Type B pancreatic cell (in vitro differentiated cells): ENCODE measurements around the gene FTCD. TPM values are rescaled to one million over a fixed set of nuclear protein-coding genes. Genes with fewer than 3 reads are reported as not detected.

ENCODE experiments used
- DNase-seq: peaks from one replicate; pipeline ENCODE4 v3.0.0; 2021; ENCODE audit warnings: mixed read lengths; ENCODE audit not compliant: unreplicated experiment; ENCODE audit errors: extremely low spot score
- H3K27ac Mint-ChIP-seq: 2 replicates; pipeline ENCODE4 v1.8.0; 2021; ENCODE audit warnings: mild to moderate bottlenecking, mixed read lengths
- H3K27me3 Mint-ChIP-seq: 2 replicates; pipeline ENCODE4 v1.8.0; 2021; ENCODE audit warnings: mixed read lengths
- H3K36me3 Mint-ChIP-seq: 2 replicates; pipeline ENCODE4 v1.8.0; 2021; ENCODE audit warnings: mixed read lengths
- H3K4me1 Mint-ChIP-seq: one replicate; pipeline ENCODE4 v1.8.0; 2021; ENCODE audit warnings: mixed read lengths; ENCODE audit not compliant: unreplicated experiment
- H3K4me3 Mint-ChIP-seq: 2 replicates; pipeline ENCODE4 v1.8.0; 2021; ENCODE audit warnings: mild to moderate bottlenecking, mixed read lengths
- H3K9me3 Mint-ChIP-seq: 2 replicates; pipeline ENCODE4 v1.8.0; 2021; ENCODE audit warnings: mixed read lengths
- total RNA-seq: library from RNA; stranded (reverse); gene quantifications from 2 replicates; pipeline ENCODE4 v1.2.1, GENCODE V29; 2021; ENCODE audit warnings: low replicate concordance
- TF ChIP-seq, protein P1 (sequence below): fragments of 200-600 bp; sonication (generic); conservative IDR thresholded peaks from 2 replicates; pipeline ENCODE4 v1.5.0; 2021; ENCODE audit warnings: antibody characterized with exemption, mild to moderate bottlenecking

Gene FTCD
- total RNA-seq, 1 donor from 2014 or later: 26.9 TPM

DNA sequence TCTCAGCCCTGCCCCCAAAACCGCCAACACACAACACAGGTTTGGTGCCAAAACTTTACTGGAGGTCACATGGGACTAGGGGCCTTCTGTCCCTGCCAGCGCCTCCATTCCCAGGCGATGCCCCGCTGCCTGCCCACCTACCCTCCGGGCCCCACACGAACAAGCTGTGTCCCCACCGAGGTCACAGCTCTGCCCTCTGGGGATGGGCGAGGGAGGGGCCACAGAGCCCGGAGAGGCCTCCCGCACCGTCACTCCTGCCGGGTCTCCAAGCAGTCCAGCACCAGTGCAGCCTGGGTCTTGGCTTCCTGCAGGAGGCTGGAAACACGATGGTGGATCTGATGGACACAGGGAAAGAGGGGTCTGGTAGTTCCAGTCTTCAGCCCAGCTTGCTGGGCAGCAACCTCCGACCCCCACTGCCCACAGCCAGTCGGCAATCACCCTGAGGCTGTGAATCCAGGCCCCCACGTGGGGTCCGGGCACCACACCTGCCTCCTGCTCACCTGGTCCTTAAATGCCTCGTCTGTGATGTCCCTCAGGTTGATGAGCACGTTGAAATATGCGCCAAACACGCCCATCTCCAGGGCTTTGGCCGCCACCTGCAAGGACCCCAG, 18.5 kb downstream of the FTCD start:
- Mint-ChIP-seq H3K36me3 (peaks cover 6% of the 10 kb centered on the region), H3K9me3 (no peaks in the 10 kb centered on the region), H3K27me3 (peaks cover 22% of the 10 kb centered on the region), H3K4me1 (peaks cover 14% of the 10 kb centered on the region), H3K27ac (no peak overlapping the region), H3K4me3 (no peak overlapping the region)
- TF ChIP-seq, protein P1, sequence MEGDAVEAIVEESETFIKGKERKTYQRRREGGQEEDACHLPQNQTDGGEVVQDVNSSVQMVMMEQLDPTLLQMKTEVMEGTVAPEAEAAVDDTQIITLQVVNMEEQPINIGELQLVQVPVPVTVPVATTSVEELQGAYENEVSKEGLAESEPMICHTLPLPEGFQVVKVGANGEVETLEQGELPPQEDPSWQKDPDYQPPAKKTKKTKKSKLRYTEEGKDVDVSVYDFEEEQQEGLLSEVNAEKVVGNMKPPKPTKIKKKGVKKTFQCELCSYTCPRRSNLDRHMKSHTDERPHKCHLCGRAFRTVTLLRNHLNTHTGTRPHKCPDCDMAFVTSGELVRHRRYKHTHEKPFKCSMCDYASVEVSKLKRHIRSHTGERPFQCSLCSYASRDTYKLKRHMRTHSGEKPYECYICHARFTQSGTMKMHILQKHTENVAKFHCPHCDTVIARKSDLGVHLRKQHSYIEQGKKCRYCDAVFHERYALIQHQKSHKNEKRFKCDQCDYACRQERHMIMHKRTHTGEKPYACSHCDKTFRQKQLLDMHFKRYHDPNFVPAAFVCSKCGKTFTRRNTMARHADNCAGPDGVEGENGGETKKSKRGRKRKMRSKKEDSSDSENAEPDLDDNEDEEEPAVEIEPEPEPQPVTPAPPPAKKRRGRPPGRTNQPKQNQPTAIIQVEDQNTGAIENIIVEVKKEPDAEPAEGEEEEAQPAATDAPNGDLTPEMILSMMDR: no peak
- no peak for DNase-seq

GRCh38 chr21:46135782-46136395, 19.5 kb downstream of the FTCD start:
- Mint-ChIP-seq H3K27ac (peak overlapping the region; percentile 51), H3K4me1 (peaks cover 10% of the 10 kb centered on the region), H3K9me3 (no peaks in the 10 kb centered on the region), H3K36me3 (peaks cover 3% of the 10 kb centered on the region), H3K4me3 (peak overlapping the region; percentile 45), H3K27me3 (peaks cover 15% of the 10 kb centered on the region)
- TF ChIP-seq, protein P1: no peak
- no peak for DNase-seq

- no peaks in the 10 kb centered on the region for H3K9me3 Mint-ChIP-seq
- H3K4me3 Mint-ChIP-seq: no peak overlapping the region
- no peak overlapping the region for H3K27ac Mint-ChIP-seq
- no peak for DNase-seq
- peaks cover 3% of the 10 kb centered on the region for H3K27me3 Mint-ChIP-seq
- H3K4me1 Mint-ChIP-seq: peaks cover 13% of the 10 kb centered on the region
- TF ChIP-seq, protein P1: no peak
- no peaks in the 10 kb centered on the region for H3K36me3 Mint-ChIP-seq
These were observed 23.3 kb downstream of the FTCD start for GRCh38 chr21:46131838-46132651.

GRCh38 chr21:46131588-46131837, 23.9 kb downstream of the FTCD start:
- no peak for DNase-seq
- H3K9me3 Mint-ChIP-seq: no peaks in the 10 kb centered on the region
- TF ChIP-seq, protein P1: no peak
- no peak overlapping the region for H3K27ac Mint-ChIP-seq
- H3K27me3 Mint-ChIP-seq: peaks cover 3% of the 10 kb centered on the region
- no peaks in the 10 kb centered on the region for H3K36me3 Mint-ChIP-seq
- no peak overlapping the region for H3K4me3 Mint-ChIP-seq
- peaks cover 13% of the 10 kb centered on the region for H3K4me1 Mint-ChIP-seq

DNA sequence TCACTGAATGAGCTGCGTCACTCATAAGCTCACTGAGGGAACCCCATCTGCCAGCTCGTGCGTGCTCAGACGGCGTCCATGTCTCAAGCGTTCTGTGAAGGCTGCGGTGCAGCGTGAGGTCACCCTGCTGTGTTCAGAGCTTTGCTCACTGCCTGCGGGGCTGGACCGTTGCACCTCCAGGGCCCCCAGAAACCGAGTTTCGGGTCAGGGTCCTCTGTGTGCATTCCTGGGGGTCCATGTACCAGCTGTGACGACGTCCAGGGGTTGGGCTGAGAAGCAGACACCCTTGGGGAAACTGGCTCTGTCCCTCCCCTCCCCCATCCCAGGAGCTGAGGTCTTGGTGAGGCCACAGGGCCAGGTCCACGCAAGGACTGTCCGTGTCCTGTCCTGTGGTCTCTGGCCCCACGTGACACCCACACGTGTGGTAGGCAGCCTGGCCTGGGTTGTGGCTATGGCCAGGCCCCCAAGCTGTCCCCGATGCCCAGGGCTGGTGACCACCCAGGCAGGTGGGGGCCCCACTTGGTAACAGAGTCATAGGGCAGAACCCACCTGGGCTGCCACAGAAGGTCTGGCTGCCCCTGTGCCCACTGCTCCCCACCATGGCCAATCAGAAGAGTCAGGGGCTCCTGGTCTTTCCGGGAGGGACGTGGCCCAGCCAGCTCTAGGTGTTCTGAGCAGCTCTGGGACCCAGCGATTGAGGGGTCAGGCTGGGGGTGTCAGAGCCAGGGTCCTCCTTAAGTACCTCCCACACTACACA, 24.4 kb downstream of the FTCD start:
- no peak for DNase-seq
- no peak overlapping the region for H3K27ac Mint-ChIP-seq
- no peaks in the 10 kb centered on the region for H3K36me3 Mint-ChIP-seq
- peaks cover 11% of the 10 kb centered on the region for H3K4me1 Mint-ChIP-seq
- peaks cover 2% of the 10 kb centered on the region for H3K27me3 Mint-ChIP-seq
- H3K9me3 Mint-ChIP-seq: no peaks in the 10 kb centered on the region
- TF ChIP-seq, protein P1: no peak
- H3K4me3 Mint-ChIP-seq: no peak overlapping the region
